PC-3 (cell line): Measurements from ENCODE around the gene MIDN. TPM values are rescaled to one million over a fixed set of nuclear protein-coding genes. Genes with fewer than 3 reads are reported as not detected.

Experiments
- ATAC-seq: fragments of 200-7000 bp; cut with Tn5 transposase; 2 replicates; pipeline ENCODE4 v1.9.1; 2020; ENCODE audit warnings: mild to moderate bottlenecking, moderate library complexity
- BruUV-seq: library from RNA; stranded (reverse); fragments of 400-500 nt; replicated peaks from 2 replicates; lab custom pipeline; 2021; lab: Mats Ljungman, UMichigan
- CTCF ChIA-PET: fragments of 300-600 bp; sonication (Branson Sonifier 250); formaldehyde crosslinking; loops from one replicate; lab custom pipeline; 2022; ENCODE audit warnings: antibody characterized with exemption; lab: Charles Lee
- POLR2A ChIA-PET: fragments of 300-600 bp; sonication (Branson Sonifier 250); formaldehyde crosslinking; loops from one replicate; lab custom pipeline; 2022; ENCODE audit warnings: antibody characterized with exemption; ENCODE audit not compliant: unreplicated experiment; lab: Charles Lee
- DNase-seq: peaks from one replicate; pipeline ENCODE4 v3.0.0-alpha.2; 2015
- H2AFZ ChIP-seq: fragments of 300-600 bp; sonication (generic); 2 replicates; pipeline ENCODE4 v1.6.0; 2016; ENCODE audit warnings: antibody characterized with exemption, low read length
- H3F3A ChIP-seq: fragments of 300-600 bp; sonication (generic); one replicate; pipeline ENCODE4 v1.6.0; 2017; ENCODE audit warnings: antibody characterized with exemption, low read length, control low read depth, mild to moderate bottlenecking; ENCODE audit not compliant: unreplicated experiment
- H3K27ac ChIP-seq: fragments of 300-600 bp; sonication (generic); 2 replicates; pipeline ENCODE4 v1.5.1; 2016; ENCODE audit warnings: mild to moderate bottlenecking, low read length
- H3K27me3 ChIP-seq: fragments of 300-600 bp; sonication (generic); 2 replicates; pipeline ENCODE4 v1.6.1; 2016; ENCODE audit warnings: low read length, mixed read lengths
- H3K36me3 ChIP-seq: fragments of 300-600 bp; sonication (generic); 2 replicates; pipeline ENCODE4 v1.6.1; 2016; ENCODE audit warnings: low read depth, mixed run types, low read length, mixed read lengths
- H3K4me1 ChIP-seq: fragments of 300-600 bp; sonication (generic); 2 replicates; pipeline ENCODE4 v1.5.1; 2016; ENCODE audit warnings: low read length; ENCODE audit not compliant: insufficient read depth
- H3K4me2 ChIP-seq: fragments of 300-600 bp; sonication (generic); 2 replicates; pipeline ENCODE4 v1.6.0; 2016; ENCODE audit warnings: low read length
- H3K4me3 ChIP-seq: fragments of 300-600 bp; sonication (generic); 2 replicates; pipeline ENCODE4 v1.5.1; 2016; ENCODE audit warnings: mild to moderate bottlenecking, low read length, mixed read lengths
- H3K79me2 ChIP-seq: fragments of 300-600 bp; sonication (generic); 2 replicates; pipeline ENCODE4 v1.6.1; 2017; ENCODE audit warnings: low read length, mixed read lengths
- H3K9ac ChIP-seq: fragments of 300-600 bp; sonication (generic); 2 replicates; pipeline ENCODE4 v1.6.0; 2016; ENCODE audit warnings: mild to moderate bottlenecking, low read length
- H3K9me2 ChIP-seq: fragments of 300-600 bp; sonication (generic); replicated peaks from 2 replicates; pipeline ENCODE4 v1.6.1; 2016; ENCODE audit warnings: mixed run types, low read length, mixed read lengths
- H3K9me3 ChIP-seq: fragments of 300-600 bp; sonication (generic); 2 replicates; pipeline ENCODE4 v1.6.1; 2016; ENCODE audit warnings: low read length, mixed read lengths
- H4K20me1 ChIP-seq: fragments of 300-600 bp; sonication (generic); 2 replicates; pipeline ENCODE4 v1.6.1; 2016; ENCODE audit warnings: low read length, mixed read lengths
- CTCF ChIP-seq: fragments of 300-600 bp; sonication (generic); conservative IDR thresholded peaks from 2 replicates; pipeline ENCODE4 v1.5.1; 2017; ENCODE audit warnings: antibody characterized with exemption, low read depth, mild to moderate bottlenecking, low read length
- EZH2 ChIP-seq: fragments of 300-600 bp; sonication (generic); IDR thresholded peaks from one replicate; pipeline ENCODE4 v1.6.1; 2017; ENCODE audit warnings: antibody characterized with exemption, mild to moderate bottlenecking, low read length; ENCODE audit not compliant: unreplicated experiment
- EZH2phosphoT487 ChIP-seq: fragments of 300-600 bp; sonication (generic); IDR thresholded peaks from 2 replicates; pipeline ENCODE4 v1.6.1; 2018; ENCODE audit warnings: mild to moderate bottlenecking, antibody characterized with exemption, low read length, borderline replicate concordance
- intact Hi-C: fragments of 100-400 bp; cut with micrococcal nuclease; formaldehyde crosslinking; loops from 2 replicates; pipeline ENCODE4 v1.9.0; 2023
- total RNA-seq: library from RNA; depleted of rRNA; stranded (reverse); fragments of >200 nt; gene quantifications from 2 replicates; pipeline ENCODE4 v1.2.3, GENCODE V29; 2014

Gene MIDN
- total RNA-seq, 1 experiment from 2014 or later = 17.3 TPM

DNA sequence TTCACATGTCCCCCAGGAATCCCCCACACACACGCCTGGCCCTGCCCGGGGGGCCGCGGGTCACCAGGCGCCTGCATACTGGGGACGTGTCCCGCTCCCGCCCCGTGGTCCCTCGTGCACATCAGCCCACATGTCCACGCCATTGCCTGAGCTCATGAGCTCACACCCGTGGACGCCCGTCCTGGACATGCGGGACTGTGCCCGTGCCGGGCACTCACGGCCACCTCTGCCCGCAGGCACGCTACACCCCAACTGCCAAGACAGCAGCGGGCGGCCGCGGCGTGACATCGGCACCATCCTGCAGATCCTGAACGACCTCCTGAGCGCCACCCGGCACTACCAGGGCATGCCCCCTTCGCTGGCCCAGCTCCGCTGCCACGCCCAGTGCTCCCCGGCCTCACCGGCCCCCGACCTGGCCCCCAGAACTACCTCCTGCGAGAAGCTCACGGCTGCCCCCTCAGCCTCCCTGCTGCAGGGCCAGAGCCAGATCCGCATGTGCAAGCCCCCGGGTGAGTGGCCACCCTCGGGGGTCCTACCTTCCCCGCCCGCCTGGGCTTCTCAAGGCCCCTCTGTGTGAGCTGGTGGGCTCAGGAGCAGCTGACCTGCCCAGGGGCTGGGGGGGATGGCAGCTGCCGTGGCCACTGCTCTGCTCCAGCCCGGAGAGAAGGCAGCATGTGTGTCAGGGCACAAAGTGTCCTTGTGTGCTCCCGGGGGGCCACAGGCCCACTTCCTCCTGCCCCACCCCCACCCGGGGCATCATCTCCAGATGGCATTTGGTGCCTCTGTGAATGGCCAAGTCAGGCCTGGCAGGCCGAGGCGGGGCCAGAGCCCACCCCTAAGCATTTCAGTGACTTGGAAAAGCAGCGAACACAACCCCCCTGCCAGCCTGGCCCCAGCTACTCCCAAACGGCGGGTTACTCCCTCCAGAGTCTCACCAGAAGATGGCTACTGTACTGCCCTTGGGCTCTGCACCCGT is 7.1 kb downstream of the MIDN start:
- Histone ChIP-seq H3F3A (peaks cover 14% of the 10 kb centered on the region), H3K36me3 (peaks cover 45% of the 10 kb centered on the region), H3K27me3 (no peaks in the 10 kb centered on the region), H3K27ac (no peak overlapping the region), H3K79me2 (peaks cover 52% of the 10 kb centered on the region), H3K9me3 (no peaks in the 10 kb centered on the region), H3K4me3 (no peak overlapping the region), H2AFZ (no peak overlapping the region), H3K9me2 (no peaks in the 10 kb centered on the region), H4K20me1 (peaks cover 8% of the 10 kb centered on the region), H3K4me2 (no peak overlapping the region), H3K9ac (no peak overlapping the region), H3K4me1 (peaks cover 31% of the 10 kb centered on the region)
- DNase-seq (no peak), ATAC-seq (no peak)
- POLR2A ChIA-PET = no interaction called here
- intact Hi-C loops = no loop called here
- TF ChIP-seq CTCF (no peak), EZH2phosphoT487 (no peak), EZH2 (no peak)
- no TSS peak for BruUV-seq
- CTCF ChIA-PET = no interaction called here

DNA sequence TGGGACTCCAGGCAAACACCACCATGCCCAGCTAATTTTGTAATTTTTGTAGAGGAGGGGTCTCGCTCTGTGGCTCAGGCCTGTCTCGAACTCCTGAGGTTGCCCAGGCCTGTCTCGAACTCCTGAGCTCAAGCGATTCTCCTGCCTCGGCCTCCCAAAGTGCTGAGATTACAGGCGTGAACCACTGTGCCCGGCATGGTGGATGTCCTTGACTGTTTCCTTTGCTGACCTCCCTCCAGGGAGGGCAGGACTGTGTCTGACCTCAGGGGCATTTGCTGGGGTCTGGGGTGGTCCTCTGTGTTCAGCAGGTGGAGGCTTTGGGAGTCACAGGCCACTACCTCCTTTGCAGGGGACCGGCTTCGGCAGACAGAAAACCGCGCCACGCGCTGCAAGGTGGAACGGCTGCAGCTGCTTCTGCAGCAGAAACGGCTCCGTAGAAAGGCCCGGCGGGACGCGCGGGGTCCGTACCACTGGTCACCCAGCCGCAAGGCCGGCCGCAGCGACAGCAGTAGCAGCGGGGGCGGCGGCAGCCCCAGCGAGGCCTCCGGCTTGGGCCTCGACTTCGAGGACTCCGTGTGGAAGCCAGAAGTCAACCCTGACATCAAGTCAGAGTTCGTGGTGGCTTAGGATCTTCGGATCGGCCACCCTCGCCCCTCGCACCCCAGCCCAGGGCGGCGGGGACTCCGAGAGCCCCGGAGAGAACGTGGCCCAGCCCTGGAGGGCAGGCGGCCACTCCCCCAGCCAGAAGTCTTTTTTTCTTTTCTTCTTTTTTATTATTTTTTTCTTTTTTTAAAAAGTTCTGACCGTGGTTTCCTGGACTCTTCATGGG is 8.5 kb downstream of the MIDN start:
- peaks cover 37% of the 10 kb centered on the region for H3K4me1 ChIP-seq
- TF ChIP-seq CTCF = no peak
- no peak for TF ChIP-seq EZH2
- no peak for TF ChIP-seq EZH2phosphoT487
- H3K4me2 ChIP-seq = no peak overlapping the region
- peaks cover 14% of the 10 kb centered on the region for H3F3A ChIP-seq
- H2AFZ ChIP-seq = no peak overlapping the region
- peaks cover 33% of the 10 kb centered on the region for H3K36me3 ChIP-seq
- ChIA-PET POLR2A (no interaction called here), CTCF (interaction anchor here (0.5 kb wide), 1 partner anchor 10 kb away, joined by 7 read pairs; no protein-coding TSS in a partner anchor)
- no peak for DNase-seq
- H3K9me2 ChIP-seq = no peaks in the 10 kb centered on the region
- H3K4me3 ChIP-seq = no peak overlapping the region
- no peaks in the 10 kb centered on the region for H3K27me3 ChIP-seq
- no peaks in the 10 kb centered on the region for H3K9me3 ChIP-seq
- no TSS peak for BruUV-seq
- no peak overlapping the region for H3K9ac ChIP-seq
- no peak overlapping the region for H3K27ac ChIP-seq
- no peak for ATAC-seq
- intact Hi-C loops = no loop called here
- H4K20me1 ChIP-seq = peaks cover 3% of the 10 kb centered on the region; the same call in 1 of the 2 replicates
- H3K79me2 ChIP-seq = peaks cover 46% of the 10 kb centered on the region
